OCI-LY1 (cell line): ENCODE data around the gene SPATA20.

ENCODE experiments used
- CTCF ChIP-seq: fragments of 200-600 bp; sonication (generic), shearing (Covaris generic); IDR thresholded peaks from 2 replicates; pipeline ENCODE4 v1.5.1; 2017; ENCODE audit warnings: mild to moderate bottlenecking, antibody characterized with exemption, low read length, moderate library complexity, mixed read lengths
- EZH2 ChIP-seq: fragments of 200-600 bp; sonication (generic), shearing (Covaris generic); IDR thresholded peaks from 2 replicates; pipeline ENCODE4 v1.8.0; 2017; ENCODE audit warnings: borderline replicate concordance, mixed run types, mild to moderate bottlenecking, antibody characterized with exemption, low read length, moderate library complexity, mixed read lengths

GRCh38 chr17:50539762-50540559 lies 7.0 kb upstream of the SPATA20 start:
- TF ChIP-seq CTCF (no peak), EZH2 (no peak)
